ENCODE measurements around the gene DLEC1. TPM values are rescaled to one million over a fixed set of nuclear protein-coding genes. Genes with fewer than 3 reads are reported as not detected.

Gene DLEC1
- total and polyA plus RNA-seq, 2 donors (not counting 1 experiment from before 2014, with no cell fraction given) = 0.52 to 2.1 TPM

DNA sequence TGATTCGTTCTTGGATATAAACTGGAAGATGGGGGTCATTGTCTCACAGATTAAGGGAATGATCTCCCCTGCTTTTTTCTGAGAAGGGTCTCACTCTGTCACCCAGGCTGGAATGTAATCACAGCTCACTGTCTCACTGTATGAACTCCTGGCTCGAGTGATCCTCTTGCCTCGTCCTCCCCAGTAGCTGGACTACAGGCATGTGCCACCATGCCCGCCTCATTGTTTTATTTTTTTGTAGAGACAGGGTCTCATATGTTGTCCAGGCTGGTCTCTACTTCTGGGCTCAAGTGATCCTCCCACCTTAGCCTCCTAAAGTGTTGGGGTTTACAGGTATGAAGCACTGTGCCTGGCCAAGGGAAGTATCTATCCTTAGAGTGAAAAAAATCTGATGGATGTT lies 131.7 kb downstream of the DLEC1 start:
- 100% methylated on average over 4 of the region's 4 CpGs for WGBS (ENCODE audit: insufficient coverage)
- H3K4me3 Mint-ChIP-seq = no peak overlapping the region
- intact Hi-C loops (cut with micrococcal nuclease) = no loop called here

GRCh38 chr3:38171622-38172021 lies 132.6 kb downstream of the DLEC1 start:
- Histone ChIP-seq H3K36me3 (replicated peaks in 1 of 2; ENCODE audit: control extremely low read depth in 1 of 2, control insufficient read depth in 1 of 2, extremely low read depth in 1 of 2, insufficient read depth in 2 of 2, low read length in 1 of 2) (no peaks in the 10 kb centered on the region), H3K4me1 (ENCODE audit: control insufficient read depth in 2 of 2, insufficient read depth in 2 of 2, low read length in 2 of 2) (peaks cover 12 to 16% of the 10 kb centered on the region in 2 donors), H3K4me2 (replicated peaks; ENCODE audit: low read depth, low read length, poor library complexity, severe bottlenecking) (no peak overlapping the region), H2AFZ (ENCODE audit: insufficient read depth, low read depth, low read length, poor library complexity, severe bottlenecking) (no peak overlapping the region), H3K27ac (ENCODE audit: low read length in 2 of 2) (no peak overlapping the region), H3K79me2 (ENCODE audit: control insufficient read depth, insufficient read depth, low read length) (peaks cover 92% of the 10 kb centered on the region), H3K4me3 (ENCODE audit: control extremely low read depth in 1 of 5, extremely low read depth in 1 of 5, insufficient read depth in 1 of 5, low read depth in 2 of 5, low read length in 4 of 5) (no peak overlapping the region), H4K20me1 (ENCODE audit: control insufficient read depth, insufficient read depth, low read length, poor library complexity, severe bottlenecking) (peaks cover 59% of the 10 kb centered on the region), H3K27me3 (replicated peaks in 1 of 4; ENCODE audit: control extremely low read depth in 1 of 4, control insufficient read depth in 3 of 4, insufficient read depth in 4 of 4, low read length in 3 of 4) (no peaks in the 10 kb centered on the region), H3K9me3 (ENCODE audit: control extremely low read depth in 1 of 3, control insufficient read depth in 2 of 3, insufficient read depth in 1 of 3, low read length in 2 of 3) (no peaks in the 10 kb centered on the region), H3K9ac (ENCODE audit: low read length) (no peak overlapping the region)
- ChIA-PET CTCF (no interaction called here), POLR2A (no interaction called here)
- intact Hi-C loops (cut with micrococcal nuclease) = no loop called here
- H3K27ac Mint-ChIP-seq = no peak overlapping the region
- H3K4me3 Mint-ChIP-seq = no peak overlapping the region
- no peaks in the 10 kb centered on the region for H3K9me3 Mint-ChIP-seq (ENCODE audit: insufficient read depth)
- peaks cover 67% of the 10 kb centered on the region for H3K4me1 Mint-ChIP-seq
- WGBS (ENCODE audit: insufficient coverage) = no CpG with 5 or more reads among the region's 2 CpGs
- TF ChIP-seq, protein P1, sequence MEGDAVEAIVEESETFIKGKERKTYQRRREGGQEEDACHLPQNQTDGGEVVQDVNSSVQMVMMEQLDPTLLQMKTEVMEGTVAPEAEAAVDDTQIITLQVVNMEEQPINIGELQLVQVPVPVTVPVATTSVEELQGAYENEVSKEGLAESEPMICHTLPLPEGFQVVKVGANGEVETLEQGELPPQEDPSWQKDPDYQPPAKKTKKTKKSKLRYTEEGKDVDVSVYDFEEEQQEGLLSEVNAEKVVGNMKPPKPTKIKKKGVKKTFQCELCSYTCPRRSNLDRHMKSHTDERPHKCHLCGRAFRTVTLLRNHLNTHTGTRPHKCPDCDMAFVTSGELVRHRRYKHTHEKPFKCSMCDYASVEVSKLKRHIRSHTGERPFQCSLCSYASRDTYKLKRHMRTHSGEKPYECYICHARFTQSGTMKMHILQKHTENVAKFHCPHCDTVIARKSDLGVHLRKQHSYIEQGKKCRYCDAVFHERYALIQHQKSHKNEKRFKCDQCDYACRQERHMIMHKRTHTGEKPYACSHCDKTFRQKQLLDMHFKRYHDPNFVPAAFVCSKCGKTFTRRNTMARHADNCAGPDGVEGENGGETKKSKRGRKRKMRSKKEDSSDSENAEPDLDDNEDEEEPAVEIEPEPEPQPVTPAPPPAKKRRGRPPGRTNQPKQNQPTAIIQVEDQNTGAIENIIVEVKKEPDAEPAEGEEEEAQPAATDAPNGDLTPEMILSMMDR (IDR thresholded peaks at IDR 0.05) = no peak
- no peak for TF ChIP-seq EZH2 (IDR thresholded peaks at IDR 0.05; ENCODE audit: borderline replicate concordance, insufficient read depth, low read depth, low read length, poor library complexity, severe bottlenecking)
- ATAC-seq (ENCODE audit: low read depth) (no peak), DNase-seq (no peak)
- no peaks in the 10 kb centered on the region for H3K27me3 Mint-ChIP-seq

More for the DNA sequence above, 131.7 kb downstream of the DLEC1 start:
- Mint-ChIP-seq H3K9me3 (ENCODE audit: insufficient read depth) (no peaks in the 10 kb centered on the region), H3K27me3 (no peaks in the 10 kb centered on the region), H3K27ac (no peak overlapping the region), H3K4me1 (peaks cover 71% of the 10 kb centered on the region)
- ChIA-PET CTCF (interaction anchor here (1.1 kb wide), 1 partner anchor 14 kb away, joined by 3 read pairs; no protein-coding TSS in a partner anchor), POLR2A (no interaction called here)
- Histone ChIP-seq H4K20me1 (ENCODE audit: control insufficient read depth, insufficient read depth, low read length, poor library complexity, severe bottlenecking) (peaks cover 56% of the 10 kb centered on the region), H3K27ac (ENCODE audit: low read length in 2 of 2) (no peak overlapping the region), H3K36me3 (replicated peaks in 1 of 2; ENCODE audit: control extremely low read depth in 1 of 2, control insufficient read depth in 1 of 2, extremely low read depth in 1 of 2, insufficient read depth in 2 of 2, low read length in 1 of 2) (no peaks in the 10 kb centered on the region), H3K27me3 (replicated peaks in 1 of 4; ENCODE audit: control extremely low read depth in 1 of 4, control insufficient read depth in 3 of 4, insufficient read depth in 4 of 4, low read length in 3 of 4) (no peaks in the 10 kb centered on the region), H3K4me2 (replicated peaks; ENCODE audit: low read depth, low read length, poor library complexity, severe bottlenecking) (no peak overlapping the region), H3K79me2 (ENCODE audit: control insufficient read depth, insufficient read depth, low read length) (peaks cover 100% of the 10 kb centered on the region), H3K9me3 (ENCODE audit: control extremely low read depth in 1 of 3, control insufficient read depth in 2 of 3, insufficient read depth in 1 of 3, low read length in 2 of 3) (no peaks in the 10 kb centered on the region), H3K4me1 (ENCODE audit: control insufficient read depth in 2 of 2, insufficient read depth in 2 of 2, low read length in 2 of 2) (peaks cover 19 to 21% of the 10 kb centered on the region in 2 donors), H3K9ac (ENCODE audit: low read length) (no peak overlapping the region), H3K4me3 (ENCODE audit: control extremely low read depth in 1 of 5, extremely low read depth in 1 of 5, insufficient read depth in 1 of 5, low read depth in 2 of 5, low read length in 4 of 5) (no peak overlapping the region), H2AFZ (ENCODE audit: insufficient read depth, low read depth, low read length, poor library complexity, severe bottlenecking) (no peak overlapping the region)
- DNase-seq (no peak), ATAC-seq (ENCODE audit: low read depth) (no peak)
- TF ChIP-seq, protein P1 (IDR thresholded peaks at IDR 0.05) = no peak
- TF ChIP-seq EZH2 (IDR thresholded peaks at IDR 0.05; ENCODE audit: borderline replicate concordance, insufficient read depth, low read depth, low read length, poor library complexity, severe bottlenecking) = no peak

Small RNA genes within 50 kb of the gene (small RNA-seq; reads per million reads assigned to genes)
- not detected for gene RF00019 (ENCODE audit: insufficient read length, low read depth, low replicate concordance)

Other genes with a start within 250 kb of the DLEC1 start
- gene CTDSPL, start 177.3 kb upstream of the DLEC1 start, total RNA-seq = not detected in 2 replicates
- gene CTDSPL, start 177.3 kb upstream of the DLEC1 start, polyA plus RNA-seq = 0.27 TPM in 1 of 2 replicates, not detected in the other
- gene VILL, start 48.4 kb upstream of the DLEC1 start, total RNA-seq = 32.9 and 35.2 TPM in 2 replicates
- 44.1 and 46.4 TPM in 2 replicates for gene VILL, start 48.4 kb upstream of the DLEC1 start, polyA plus RNA-seq
- 10.1 TPM in 2 replicates for gene PLCD1, start 9.6 kb upstream of the DLEC1 start, total RNA-seq
- gene PLCD1, start 9.6 kb upstream of the DLEC1 start, polyA plus RNA-seq = 5.8 and 7.5 TPM in 2 replicates
- gene ACAA1, start 97.9 kb downstream of the DLEC1 start, total RNA-seq = 87.4 and 98.4 TPM in 2 replicates
- 143 and 176 TPM in 2 replicates for gene ACAA1, start 97.9 kb downstream of the DLEC1 start, polyA plus RNA-seq
- gene MYD88, start 99.5 kb downstream of the DLEC1 start, total RNA-seq = 52.3 and 55.0 TPM in 2 replicates
- 29.3 and 48.0 TPM in 2 replicates for gene MYD88, start 99.5 kb downstream of the DLEC1 start, polyA plus RNA-seq
- 37.9 and 41.5 TPM in 2 replicates for gene OXSR1, start 126.3 kb downstream of the DLEC1 start, total RNA-seq
- 15.5 and 21.2 TPM in 2 replicates for gene OXSR1, start 126.3 kb downstream of the DLEC1 start, polyA plus RNA-seq
- gene SLC22A13, start 226.6 kb downstream of the DLEC1 start, total RNA-seq = 0.70 and 0.91 TPM in 2 replicates
- 0.31 TPM in 1 of 2 replicates, not detected in the other for gene SLC22A13, start 226.6 kb downstream of the DLEC1 start, polyA plus RNA-seq
- not detected in 2 replicates for gene SLC22A14, start 243.1 kb downstream of the DLEC1 start, total RNA-seq
- 0.06 TPM in 1 of 2 replicates, not detected in the other for gene SLC22A14, start 243.1 kb downstream of the DLEC1 start, polyA plus RNA-seq

Measured in B cell (primary cell).